ENCODE data around the gene RNF38. TPM values are rescaled to one million over a fixed set of nuclear protein-coding genes. Genes with fewer than 3 reads are reported as not detected.

Gene RNF38
- total RNA-seq, 1 experiment from 2014 or later: 10.8 TPM

GRCh38 chr9:36341936-36342577 lies 58.0 kb downstream of the RNF38 start:
- DNase-seq: no peak
- CTCF ChIA-PET: interaction anchor here (0.6 kb wide), 1 partner anchor 236 kb away, joined by 5 read pairs; no protein-coding TSS in a partner anchor
- Mint-ChIP-seq H3K4me3 (ENCODE audit: low read depth, unreplicated experiment) (no peak overlapping the region), H3K27ac (ENCODE audit: unreplicated experiment) (no peak overlapping the region), H3K36me3 (ENCODE audit: insufficient read depth, unreplicated experiment) (no peaks in the 10 kb centered on the region), H3K9me3 (ENCODE audit: low read depth, unreplicated experiment) (no peaks in the 10 kb centered on the region), H3K4me1 (ENCODE audit: low read depth, unreplicated experiment) (no peaks in the 10 kb centered on the region), H3K27me3 (ENCODE audit: unreplicated experiment) (no peaks in the 10 kb centered on the region)
- no TSS peak for BruUV-seq (replicated peaks)
- TF ChIP-seq, protein P1, sequence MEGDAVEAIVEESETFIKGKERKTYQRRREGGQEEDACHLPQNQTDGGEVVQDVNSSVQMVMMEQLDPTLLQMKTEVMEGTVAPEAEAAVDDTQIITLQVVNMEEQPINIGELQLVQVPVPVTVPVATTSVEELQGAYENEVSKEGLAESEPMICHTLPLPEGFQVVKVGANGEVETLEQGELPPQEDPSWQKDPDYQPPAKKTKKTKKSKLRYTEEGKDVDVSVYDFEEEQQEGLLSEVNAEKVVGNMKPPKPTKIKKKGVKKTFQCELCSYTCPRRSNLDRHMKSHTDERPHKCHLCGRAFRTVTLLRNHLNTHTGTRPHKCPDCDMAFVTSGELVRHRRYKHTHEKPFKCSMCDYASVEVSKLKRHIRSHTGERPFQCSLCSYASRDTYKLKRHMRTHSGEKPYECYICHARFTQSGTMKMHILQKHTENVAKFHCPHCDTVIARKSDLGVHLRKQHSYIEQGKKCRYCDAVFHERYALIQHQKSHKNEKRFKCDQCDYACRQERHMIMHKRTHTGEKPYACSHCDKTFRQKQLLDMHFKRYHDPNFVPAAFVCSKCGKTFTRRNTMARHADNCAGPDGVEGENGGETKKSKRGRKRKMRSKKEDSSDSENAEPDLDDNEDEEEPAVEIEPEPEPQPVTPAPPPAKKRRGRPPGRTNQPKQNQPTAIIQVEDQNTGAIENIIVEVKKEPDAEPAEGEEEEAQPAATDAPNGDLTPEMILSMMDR (IDR thresholded peaks at IDR 0.05; ENCODE audit: unreplicated experiment): no peak
- intact Hi-C loops (cut with micrococcal nuclease; ENCODE audit: unreplicated experiment): no loop called here

DNA sequence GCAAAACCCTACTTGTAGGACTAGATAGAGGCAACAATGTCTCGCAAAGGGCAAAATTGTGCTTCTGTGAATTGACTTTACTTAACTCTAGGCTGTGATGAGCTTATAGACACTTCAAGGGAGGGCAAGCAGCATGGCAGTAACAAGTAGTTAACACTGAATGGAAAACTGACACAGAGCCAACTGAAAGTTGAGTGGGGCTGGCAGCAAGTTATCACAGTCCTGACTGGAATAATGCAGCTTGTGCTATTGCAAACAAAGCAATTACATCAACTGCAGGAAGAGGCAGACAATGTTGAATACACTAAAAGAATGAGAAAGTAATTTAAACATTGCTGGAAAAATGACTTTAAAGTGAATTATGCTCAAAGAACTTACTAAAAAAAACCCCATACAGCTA lies 62.2 kb downstream of the RNF38 start:
- intact Hi-C loops (cut with micrococcal nuclease; ENCODE audit: unreplicated experiment): no loop called here
- H3K27me3 Mint-ChIP-seq (ENCODE audit: unreplicated experiment): no peaks in the 10 kb centered on the region
- H3K4me3 Mint-ChIP-seq (ENCODE audit: low read depth, unreplicated experiment): no peak overlapping the region
- TF ChIP-seq, protein P1 (IDR thresholded peaks at IDR 0.05; ENCODE audit: unreplicated experiment): no peak
- CTCF ChIA-PET: no interaction called here
- H3K9me3 Mint-ChIP-seq (ENCODE audit: low read depth, unreplicated experiment): no peaks in the 10 kb centered on the region
- H3K36me3 Mint-ChIP-seq (ENCODE audit: insufficient read depth, unreplicated experiment): no peaks in the 10 kb centered on the region
- no peaks in the 10 kb centered on the region for H3K4me1 Mint-ChIP-seq (ENCODE audit: low read depth, unreplicated experiment)
- BruUV-seq (replicated peaks): no TSS peak
- no peak for DNase-seq
- H3K27ac Mint-ChIP-seq (ENCODE audit: unreplicated experiment): no peak overlapping the region

GRCh38 chr9:36337002-36337401 lies 63.1 kb downstream of the RNF38 start:
- TF ChIP-seq, protein P1 (IDR thresholded peaks at IDR 0.05; ENCODE audit: unreplicated experiment): no peak
- H3K4me3 Mint-ChIP-seq (ENCODE audit: low read depth, unreplicated experiment): no peak overlapping the region
- no peaks in the 10 kb centered on the region for H3K9me3 Mint-ChIP-seq (ENCODE audit: low read depth, unreplicated experiment)
- no peaks in the 10 kb centered on the region for H3K27me3 Mint-ChIP-seq (ENCODE audit: unreplicated experiment)
- no peaks in the 10 kb centered on the region for H3K36me3 Mint-ChIP-seq (ENCODE audit: insufficient read depth, unreplicated experiment)
- intact Hi-C loops (cut with micrococcal nuclease; ENCODE audit: unreplicated experiment): no loop called here
- H3K27ac Mint-ChIP-seq (ENCODE audit: unreplicated experiment): no peak overlapping the region
- H3K4me1 Mint-ChIP-seq (ENCODE audit: low read depth, unreplicated experiment): no peaks in the 10 kb centered on the region
- DNase-seq: no peak
- CTCF ChIA-PET: no interaction called here
- no TSS peak for BruUV-seq (replicated peaks)

DNA sequence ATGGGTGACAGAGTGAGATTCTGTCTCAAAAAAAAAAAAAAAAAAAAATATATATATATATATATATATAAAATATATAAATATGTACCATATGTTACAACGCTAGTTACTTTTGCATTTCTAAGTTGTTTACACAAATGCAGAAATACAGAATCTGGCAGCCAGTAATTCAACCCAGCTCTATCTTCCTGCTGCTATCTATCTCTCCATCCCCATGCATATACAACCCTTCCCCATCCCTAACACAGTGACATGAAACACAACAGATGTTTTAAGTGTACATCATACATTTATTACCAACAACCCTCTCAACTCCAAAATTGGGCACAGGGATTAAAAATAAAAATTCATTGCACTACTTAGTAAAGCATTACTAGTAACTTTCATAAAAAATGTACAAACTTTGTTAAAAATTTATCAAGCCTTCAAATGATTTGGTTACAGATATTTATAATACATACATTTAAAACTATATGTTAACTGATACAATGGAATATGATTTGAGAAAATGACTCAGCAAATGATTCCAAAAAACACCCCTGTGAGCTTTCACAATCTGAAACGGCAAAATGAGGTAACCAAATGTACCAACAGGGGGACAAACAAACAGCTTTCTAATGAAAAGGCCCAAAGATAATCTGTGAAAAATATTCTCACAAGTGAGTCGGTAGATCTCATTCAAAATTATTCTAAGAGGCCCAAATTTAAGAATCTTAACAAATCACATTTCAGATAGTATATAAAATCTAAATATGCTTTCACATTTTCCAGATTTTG lies 63.8 kb downstream of the RNF38 start:
- no peak overlapping the region for H3K4me3 Mint-ChIP-seq (ENCODE audit: low read depth, unreplicated experiment)
- TF ChIP-seq, protein P1 (IDR thresholded peaks at IDR 0.05; ENCODE audit: unreplicated experiment): no peak
- no peak overlapping the region for H3K27ac Mint-ChIP-seq (ENCODE audit: unreplicated experiment)
- DNase-seq: no peak
- CTCF ChIA-PET: interaction anchor here (0.6 kb wide), 1 partner anchor 86 kb away, joined by 3 read pairs; no protein-coding TSS in a partner anchor
- no TSS peak for BruUV-seq (replicated peaks)
- no peaks in the 10 kb centered on the region for H3K9me3 Mint-ChIP-seq (ENCODE audit: low read depth, unreplicated experiment)
- no peaks in the 10 kb centered on the region for H3K4me1 Mint-ChIP-seq (ENCODE audit: low read depth, unreplicated experiment)
- no peaks in the 10 kb centered on the region for H3K27me3 Mint-ChIP-seq (ENCODE audit: unreplicated experiment)
- intact Hi-C loops (cut with micrococcal nuclease; ENCODE audit: unreplicated experiment): no loop called here
- H3K36me3 Mint-ChIP-seq (ENCODE audit: insufficient read depth, unreplicated experiment): no peaks in the 10 kb centered on the region

Data from Calu3 (cell line).